ENCODE measurements around the gene RSU1. TPM values are rescaled to one million over a fixed set of nuclear protein-coding genes. Genes with fewer than 3 reads are reported as not detected.

RSU1 gene
- total and polyA plus RNA-seq, 7 donors, result 46.2 to 94.7 (median 62.4) TPM

- Histone ChIP-seq H3K4me3 (no peak overlapping the region), H3K9me3 (peaks cover 0 to 12% (median 1%) of the 10 kb centered on the region in 4 donors), H3K36me3 (no peaks in the 10 kb centered on the region), H3K4me1 (no peaks in the 10 kb centered on the region), H3K27ac (no peak overlapping the region), H3K27me3 (no peaks in the 10 kb centered on the region)
- TF ChIP-seq POLR2AphosphoS5 (IDR thresholded peaks at IDR 0.05), result no peak
- TF ChIP-seq, protein P1, sequence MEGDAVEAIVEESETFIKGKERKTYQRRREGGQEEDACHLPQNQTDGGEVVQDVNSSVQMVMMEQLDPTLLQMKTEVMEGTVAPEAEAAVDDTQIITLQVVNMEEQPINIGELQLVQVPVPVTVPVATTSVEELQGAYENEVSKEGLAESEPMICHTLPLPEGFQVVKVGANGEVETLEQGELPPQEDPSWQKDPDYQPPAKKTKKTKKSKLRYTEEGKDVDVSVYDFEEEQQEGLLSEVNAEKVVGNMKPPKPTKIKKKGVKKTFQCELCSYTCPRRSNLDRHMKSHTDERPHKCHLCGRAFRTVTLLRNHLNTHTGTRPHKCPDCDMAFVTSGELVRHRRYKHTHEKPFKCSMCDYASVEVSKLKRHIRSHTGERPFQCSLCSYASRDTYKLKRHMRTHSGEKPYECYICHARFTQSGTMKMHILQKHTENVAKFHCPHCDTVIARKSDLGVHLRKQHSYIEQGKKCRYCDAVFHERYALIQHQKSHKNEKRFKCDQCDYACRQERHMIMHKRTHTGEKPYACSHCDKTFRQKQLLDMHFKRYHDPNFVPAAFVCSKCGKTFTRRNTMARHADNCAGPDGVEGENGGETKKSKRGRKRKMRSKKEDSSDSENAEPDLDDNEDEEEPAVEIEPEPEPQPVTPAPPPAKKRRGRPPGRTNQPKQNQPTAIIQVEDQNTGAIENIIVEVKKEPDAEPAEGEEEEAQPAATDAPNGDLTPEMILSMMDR (IDR thresholded peaks at IDR 0.05), result no peak
- TF ChIP-seq POLR2A (IDR thresholded peaks at IDR 0.05), result no peak
- no peak for TF ChIP-seq EP300 (IDR thresholded peaks at IDR 0.05)
- 92 to 94% methylated on average over 5 of the region's 5 CpGs for WGBS, 2 donors
- intact Hi-C loops (cut with DNase I), result no loop called here
- DNase-seq, result no peak
These were observed 101.2 kb downstream of the RSU1 start for GRCh38 chr10:16716051-16716450.

GRCh38 chr10:16713290-16713689 is 103.9 kb downstream of the RSU1 start:
- Histone ChIP-seq H3K27ac (no peak overlapping the region), H3K4me3 (no peak overlapping the region), H3K4me1 (no peaks in the 10 kb centered on the region), H3K27me3 (no peaks in the 10 kb centered on the region), H3K9me3 (peaks cover 0 to 12% (median 1%) of the 10 kb centered on the region in 4 donors), H3K36me3 (no peaks in the 10 kb centered on the region)
- TF ChIP-seq, protein P1 (IDR thresholded peaks at IDR 0.05), result no peak
- TF ChIP-seq POLR2A (IDR thresholded peaks at IDR 0.05) (no peak), EP300 (IDR thresholded peaks at IDR 0.05) (no peak), POLR2AphosphoS5 (IDR thresholded peaks at IDR 0.05) (no peak)
- DNase-seq, result no peak
- WGBS, 2 donors, result 99% methylated on average over 3 of the region's 3 CpGs
- intact Hi-C loops (cut with DNase I), result no loop called here

DNA sequence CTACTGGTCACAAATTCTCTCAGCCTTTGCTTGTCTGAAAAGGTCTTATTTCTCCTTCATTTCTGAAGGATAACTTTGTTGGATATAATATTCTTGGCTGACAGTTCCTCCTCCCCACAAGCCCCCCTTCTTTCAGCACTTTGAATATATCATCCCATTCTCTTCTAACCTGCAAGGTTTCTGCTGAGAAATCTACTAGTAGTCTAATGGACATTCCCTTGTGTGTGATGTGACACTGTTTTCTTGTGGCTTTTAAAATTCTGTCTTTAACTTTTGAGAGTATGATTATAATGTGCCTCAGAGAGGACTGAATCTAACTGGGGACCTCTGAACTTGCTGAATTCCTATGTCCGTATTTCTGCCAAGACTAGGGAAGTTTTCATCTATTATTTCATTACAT is 104.3 kb downstream of the RSU1 start:
- Histone ChIP-seq H3K36me3 (no peaks in the 10 kb centered on the region), H3K9me3 (peaks cover 0 to 12% (median 1%) of the 10 kb centered on the region in 4 donors), H3K4me1 (no peaks in the 10 kb centered on the region), H3K4me3 (no peak overlapping the region), H3K27me3 (no peaks in the 10 kb centered on the region), H3K27ac (no peak overlapping the region)
- no peak for TF ChIP-seq EP300 (IDR thresholded peaks at IDR 0.05)
- TF ChIP-seq, protein P1 (IDR thresholded peaks at IDR 0.05), result no peak
- TF ChIP-seq POLR2A (IDR thresholded peaks at IDR 0.05), result no peak
- DNase-seq, result no peak
- intact Hi-C loops (cut with DNase I), result no loop called here
- WGBS, 2 donors, result 95 to 98% methylated on average over 1 of the region's 1 CpG

DNA sequence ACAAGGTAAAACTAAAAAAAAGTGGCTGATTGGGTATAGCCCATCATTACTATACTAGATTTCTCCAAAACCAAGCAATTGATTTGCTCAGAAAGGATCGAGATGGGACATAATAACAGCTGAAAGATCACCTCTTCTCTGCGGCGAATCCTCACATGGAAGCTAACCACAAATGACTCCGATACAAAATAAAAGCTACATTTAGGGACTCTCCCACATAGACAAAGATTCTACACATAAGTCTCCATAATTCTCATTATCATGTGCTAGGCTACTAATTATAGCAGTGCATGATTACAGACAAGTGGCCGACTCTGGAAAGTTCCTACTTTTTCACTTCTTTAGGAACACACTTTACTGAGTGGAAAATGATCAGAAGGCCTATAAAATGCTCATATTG is 116.9 kb downstream of the RSU1 start:
- intact Hi-C loops (cut with DNase I), result no loop called here
- Histone ChIP-seq H3K27ac (no peak overlapping the region), H3K36me3 (no peaks in the 10 kb centered on the region), H3K4me3 (no peak overlapping the region), H3K4me1 (no peaks in the 10 kb centered on the region), H3K27me3 (no peaks in the 10 kb centered on the region), H3K9me3 (no peaks in the 10 kb centered on the region)
- WGBS, 2 donors, result 95 to 96% methylated on average over 5 of the region's 5 CpGs
- TF ChIP-seq, protein P1 (IDR thresholded peaks at IDR 0.05), result no peak
- TF ChIP-seq POLR2AphosphoS5 (IDR thresholded peaks at IDR 0.05), result no peak
- no peak for TF ChIP-seq EP300 (IDR thresholded peaks at IDR 0.05)
- TF ChIP-seq POLR2A (IDR thresholded peaks at IDR 0.05), result no peak
- no peak for DNase-seq

DNA sequence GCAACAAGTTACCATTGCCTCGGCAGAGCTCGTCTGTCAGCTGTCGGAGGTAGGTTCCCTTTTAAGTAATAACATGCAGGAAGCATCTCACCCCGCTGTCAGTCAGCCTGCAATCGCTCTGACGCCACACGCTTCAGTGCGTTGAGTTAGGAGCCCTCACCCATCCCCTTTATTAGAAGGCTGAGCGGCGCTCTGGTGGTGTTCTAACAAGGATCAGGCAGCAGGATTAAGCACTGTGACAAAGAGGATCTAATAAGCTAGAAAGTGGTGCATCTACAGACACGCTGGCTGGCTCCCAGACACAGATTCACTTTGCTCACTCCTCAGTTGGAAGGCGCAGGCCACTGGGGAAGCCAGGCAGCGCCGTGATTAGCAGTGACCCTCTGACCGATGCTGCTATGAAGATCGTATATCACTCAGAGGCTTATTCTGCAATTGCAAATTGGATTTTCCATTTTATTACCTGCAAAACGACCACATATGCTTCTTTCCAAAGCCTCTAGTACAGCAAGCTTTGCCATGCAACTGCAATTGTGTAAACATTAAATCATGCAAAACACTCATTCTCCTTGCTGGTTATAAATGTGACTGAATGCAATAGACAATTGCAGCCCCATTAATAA is 117.7 kb downstream of the RSU1 start:
- no peak for DNase-seq
- Histone ChIP-seq H3K4me3 (no peak overlapping the region), H3K4me1 (no peaks in the 10 kb centered on the region), H3K27ac (no peak overlapping the region), H3K36me3 (peaks cover 0 to 6% (median 0%) of the 10 kb centered on the region in 4 donors), H3K27me3 (no peaks in the 10 kb centered on the region), H3K9me3 (no peaks in the 10 kb centered on the region)
- intact Hi-C loops (cut with DNase I), result no loop called here
- TF ChIP-seq POLR2A (IDR thresholded peaks at IDR 0.05) (no peak), POLR2AphosphoS5 (IDR thresholded peaks at IDR 0.05) (no peak), EP300 (IDR thresholded peaks at IDR 0.05) (no peak)
- TF ChIP-seq, protein P1 (IDR thresholded peaks at IDR 0.05), result no peak
- WGBS, 2 donors, result 89 to 92% methylated on average over 17 of the region's 17 CpGs

Data from sigmoid colon (tissue), 7 donors.